ENCODE results near the gene MAP6.

The MAP6 gene

DNA sequence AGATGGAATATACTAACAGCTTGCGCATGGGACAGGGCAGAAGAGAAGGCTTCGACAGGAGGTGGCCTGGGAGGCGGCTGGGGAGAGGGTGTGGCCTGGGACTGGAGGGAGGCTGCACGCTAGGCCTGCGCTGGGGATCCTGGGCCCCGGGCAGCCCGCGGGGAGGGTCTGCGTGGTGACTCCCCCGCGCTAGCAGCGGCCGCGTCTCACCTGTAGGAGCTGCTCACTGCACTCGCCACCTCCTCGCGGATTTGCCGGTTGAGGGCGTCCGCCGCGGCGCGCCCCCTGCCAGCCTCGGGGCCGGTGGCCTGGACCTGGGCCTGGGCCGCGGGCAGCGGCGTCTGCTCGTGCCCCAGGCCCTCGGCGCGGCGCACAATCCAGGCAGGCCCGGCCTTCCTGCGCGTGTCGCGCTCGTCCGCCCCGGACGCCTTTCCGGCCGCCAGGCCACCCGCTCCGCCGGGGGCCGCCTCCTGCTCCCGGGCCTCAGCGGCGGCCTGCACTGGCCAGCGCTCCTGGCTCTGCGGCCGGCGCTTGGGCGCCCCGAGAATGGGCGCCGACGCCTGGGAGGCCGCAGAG lies 1.5 kb downstream of the MAP6 start:
- TF ChIP-seq, protein P1, sequence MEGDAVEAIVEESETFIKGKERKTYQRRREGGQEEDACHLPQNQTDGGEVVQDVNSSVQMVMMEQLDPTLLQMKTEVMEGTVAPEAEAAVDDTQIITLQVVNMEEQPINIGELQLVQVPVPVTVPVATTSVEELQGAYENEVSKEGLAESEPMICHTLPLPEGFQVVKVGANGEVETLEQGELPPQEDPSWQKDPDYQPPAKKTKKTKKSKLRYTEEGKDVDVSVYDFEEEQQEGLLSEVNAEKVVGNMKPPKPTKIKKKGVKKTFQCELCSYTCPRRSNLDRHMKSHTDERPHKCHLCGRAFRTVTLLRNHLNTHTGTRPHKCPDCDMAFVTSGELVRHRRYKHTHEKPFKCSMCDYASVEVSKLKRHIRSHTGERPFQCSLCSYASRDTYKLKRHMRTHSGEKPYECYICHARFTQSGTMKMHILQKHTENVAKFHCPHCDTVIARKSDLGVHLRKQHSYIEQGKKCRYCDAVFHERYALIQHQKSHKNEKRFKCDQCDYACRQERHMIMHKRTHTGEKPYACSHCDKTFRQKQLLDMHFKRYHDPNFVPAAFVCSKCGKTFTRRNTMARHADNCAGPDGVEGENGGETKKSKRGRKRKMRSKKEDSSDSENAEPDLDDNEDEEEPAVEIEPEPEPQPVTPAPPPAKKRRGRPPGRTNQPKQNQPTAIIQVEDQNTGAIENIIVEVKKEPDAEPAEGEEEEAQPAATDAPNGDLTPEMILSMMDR (IDR thresholded peaks at IDR 0.05; ENCODE audit: insufficient read depth, missing control alignments), result no peak
- FAIRE-seq (no peak), DNase-seq (ENCODE audit: insufficient read length, low spot score) (no peak)

DNA sequence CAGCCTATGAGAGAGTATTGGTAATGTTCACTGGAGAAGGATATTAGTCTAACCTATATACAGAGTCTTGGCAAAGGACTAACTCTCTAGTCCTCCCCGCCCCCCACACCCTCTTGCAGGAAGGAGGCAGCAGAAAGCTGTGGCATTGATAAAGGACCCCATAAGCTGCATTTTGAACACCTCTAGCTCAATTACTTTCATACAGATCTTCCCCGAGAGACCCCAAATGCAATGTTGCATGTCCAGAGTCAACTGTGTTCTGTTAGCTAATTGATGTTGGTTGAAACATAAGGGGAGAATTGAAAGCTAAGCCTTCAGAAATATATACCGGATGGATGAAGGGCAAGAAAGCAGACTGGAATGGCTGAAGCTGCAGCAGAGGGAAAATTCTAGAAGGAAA lies 2.8 kb downstream of the MAP6 start:
- no peak for FAIRE-seq
- DNase-seq (ENCODE audit: insufficient read length, low spot score), result no peak
- TF ChIP-seq, protein P1 (IDR thresholded peaks at IDR 0.05; ENCODE audit: insufficient read depth, missing control alignments), result no peak

DNA sequence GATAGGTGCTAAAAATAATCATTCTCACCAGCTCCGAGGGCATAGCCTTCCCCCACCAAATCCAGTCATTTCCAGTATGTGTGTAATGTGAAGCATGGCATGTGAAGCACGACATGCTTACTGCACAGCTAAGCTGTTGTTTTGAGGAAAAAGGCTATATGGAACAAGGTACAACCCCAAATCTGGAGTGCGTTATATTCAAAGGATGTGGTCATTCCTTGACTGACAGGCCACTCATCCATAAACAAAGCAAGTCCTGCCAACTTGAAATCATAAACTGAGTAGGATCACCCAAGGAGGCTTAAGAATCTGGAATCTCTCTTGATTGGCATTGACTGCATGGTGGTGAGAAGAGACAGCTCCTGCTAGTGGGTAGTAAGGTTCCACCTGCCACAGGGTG lies 3.7 kb downstream of the MAP6 start:
- no peak for DNase-seq (ENCODE audit: insufficient read length, low spot score)
- no peak for FAIRE-seq

DNA sequence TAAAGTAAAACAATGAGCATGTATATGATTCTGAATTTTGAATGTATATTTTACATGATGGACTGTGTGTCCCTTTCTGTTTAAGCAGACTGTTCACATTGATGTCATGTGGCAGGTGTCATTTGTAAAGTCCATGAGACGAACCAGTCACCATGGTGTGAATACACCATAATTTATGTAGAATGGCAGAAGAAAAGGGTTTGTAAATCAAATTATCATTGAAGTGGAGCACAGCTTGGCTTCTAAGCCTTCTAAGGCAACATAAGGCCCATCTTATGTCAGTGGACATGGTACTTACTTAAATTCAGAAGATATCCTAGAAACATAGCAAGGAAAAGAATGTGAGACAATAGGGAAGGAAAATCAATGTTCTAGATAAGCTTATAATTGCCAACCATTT lies 4.4 kb downstream of the MAP6 start:
- DNase-seq (ENCODE audit: insufficient read length, low spot score), result no peak
- peak; percentile 32 for FAIRE-seq
- TF ChIP-seq, protein P1 (IDR thresholded peaks at IDR 0.05; ENCODE audit: insufficient read depth, missing control alignments), result no peak

More for the DNA sequence above, 3.7 kb downstream of the MAP6 start:
- TF ChIP-seq, protein P1 (IDR thresholded peaks at IDR 0.05; ENCODE audit: insufficient read depth, missing control alignments), result no peak

DNA sequence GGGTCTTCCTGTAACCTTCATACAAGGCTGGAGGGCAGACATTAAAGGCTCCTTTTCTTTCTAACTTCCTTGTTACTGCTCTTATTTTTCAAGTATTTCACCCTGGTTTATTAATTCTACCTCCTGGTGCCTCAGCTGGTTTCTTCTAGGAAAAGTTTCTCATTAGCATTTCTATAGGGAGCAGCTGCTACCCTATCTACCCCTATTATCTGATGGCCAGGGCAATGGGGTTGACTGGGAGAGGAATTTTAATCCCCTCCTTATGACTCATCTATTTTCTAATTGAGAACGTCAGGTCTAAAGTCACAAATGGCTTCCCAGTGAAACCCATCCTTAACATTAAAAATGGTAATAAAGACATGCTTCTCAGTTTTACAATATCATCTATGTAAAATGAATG lies 5.0 kb downstream of the MAP6 start:
- FAIRE-seq, result no peak
- TF ChIP-seq, protein P1 (IDR thresholded peaks at IDR 0.05; ENCODE audit: insufficient read depth, missing control alignments), result no peak
- DNase-seq (ENCODE audit: insufficient read length, low spot score), result no peak

DNA sequence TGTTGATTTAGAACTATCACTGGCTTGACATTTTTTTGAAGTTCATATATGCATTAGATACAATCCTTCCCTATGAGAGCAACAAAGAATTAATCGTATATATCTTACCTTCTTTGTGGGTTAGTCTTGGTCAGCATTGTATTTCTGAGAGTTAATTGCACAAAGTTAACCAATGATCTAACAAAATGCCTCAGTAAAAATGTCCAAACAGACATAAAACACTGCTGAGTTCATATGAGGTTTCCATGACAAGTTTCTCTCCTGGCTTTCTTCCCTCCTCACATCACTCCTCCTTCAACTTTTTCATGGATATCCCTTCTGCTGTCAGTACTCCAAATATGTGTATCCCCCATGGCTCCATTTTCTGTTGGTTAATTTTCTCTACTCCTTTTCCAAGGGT lies 9.0 kb downstream of the MAP6 start:
- TF ChIP-seq, protein P1 (IDR thresholded peaks at IDR 0.05; ENCODE audit: insufficient read depth, missing control alignments), result no peak
- DNase-seq (ENCODE audit: insufficient read length, low spot score), result no peak
- no peak for FAIRE-seq

DNA sequence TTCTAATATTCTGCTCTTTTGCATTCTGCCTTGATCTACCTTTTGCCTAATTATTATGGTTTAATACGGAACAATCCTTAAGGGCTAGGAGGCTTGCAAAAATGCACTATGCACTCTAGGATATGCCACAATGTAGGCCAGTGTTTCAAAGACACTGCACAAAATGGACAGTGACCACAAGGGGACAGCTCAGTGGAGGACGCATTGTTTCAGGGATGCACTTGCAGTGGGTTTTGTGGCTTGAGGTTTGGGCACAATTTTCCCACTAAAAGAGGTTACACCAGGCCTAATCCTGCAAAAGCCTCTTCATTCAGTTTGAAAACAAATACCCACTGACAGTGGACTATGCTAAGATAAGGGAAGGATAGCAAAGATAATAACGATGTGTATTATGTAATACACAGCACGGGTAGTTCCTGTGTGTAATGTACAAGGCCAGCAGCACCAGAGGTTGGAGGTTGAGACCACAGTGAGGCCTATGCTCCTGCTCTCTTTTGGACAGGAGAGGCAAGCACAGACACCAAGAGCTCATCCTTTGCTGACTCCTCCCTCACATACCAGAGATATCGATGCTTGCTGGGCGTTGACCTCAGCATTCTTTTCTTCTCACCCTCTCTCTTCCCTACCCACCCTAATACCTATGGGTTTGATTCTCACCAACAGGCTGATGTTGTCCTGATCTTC lies 12.7 kb downstream of the MAP6 start:
- TF ChIP-seq, protein P1 (IDR thresholded peaks at IDR 0.05; ENCODE audit: insufficient read depth, missing control alignments), result no peak
- DNase-seq (ENCODE audit: insufficient read length, low spot score) (no peak), FAIRE-seq (no peak)
